Inferior parietal cortex (tissue), 1 donor: ENCODE measurements around the gene HGFAC.
"Not testable (repeated sequence)": the region's sequence is repeated elsewhere in the genome, so short reads cannot be mapped to it uniquely, and the experiment has no call there.

ENCODE experiments used
- DNase-seq: peaks from one replicate; pipeline ENCODE4 v3.0.0-alpha.2; 2016; ENCODE audit errors: extremely low spot score

HGFAC gene

DNA sequence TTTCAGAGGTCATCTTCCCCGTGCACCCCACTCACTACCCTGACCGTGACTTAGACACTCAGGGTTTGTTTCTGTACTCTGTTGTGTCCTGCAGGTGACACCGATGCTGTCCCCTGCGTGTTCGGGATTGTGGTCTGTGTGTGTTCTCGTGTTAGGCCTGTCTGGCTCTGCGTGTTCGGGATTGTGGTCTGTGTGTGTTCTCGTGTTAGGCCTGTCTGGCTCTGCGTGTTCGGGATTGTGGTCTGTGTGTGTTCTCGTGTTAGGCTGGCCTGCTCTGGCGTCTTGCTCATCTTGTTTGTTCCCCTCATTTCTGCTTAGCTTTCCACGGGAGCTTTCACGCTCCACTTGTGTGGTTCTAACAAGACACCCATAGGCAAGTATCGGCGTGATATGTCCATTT, 30.6 kb upstream of the HGFAC start:
- DNase-seq = not testable (repeated sequence)

DNA sequence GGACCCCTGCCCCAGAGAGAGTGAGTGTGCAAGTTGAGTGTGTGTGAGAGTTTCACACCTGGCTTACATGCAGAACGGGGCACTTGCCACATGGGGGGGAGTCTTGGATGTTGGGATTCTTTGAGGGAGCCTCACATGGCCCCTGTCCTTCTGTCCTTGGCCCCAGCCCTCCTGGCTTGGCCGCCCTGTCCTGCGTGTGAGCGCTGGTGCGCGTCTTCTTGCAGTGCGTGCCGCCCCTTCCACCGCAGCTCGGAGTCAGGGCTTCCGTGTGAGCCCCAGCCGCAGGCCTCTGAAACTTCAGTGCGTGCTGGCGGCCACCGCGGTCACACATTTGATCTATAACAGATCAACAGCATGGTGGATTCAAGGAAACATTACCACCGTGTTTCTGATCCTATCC, 30.1 kb upstream of the HGFAC start:
- no peak for DNase-seq

DNA sequence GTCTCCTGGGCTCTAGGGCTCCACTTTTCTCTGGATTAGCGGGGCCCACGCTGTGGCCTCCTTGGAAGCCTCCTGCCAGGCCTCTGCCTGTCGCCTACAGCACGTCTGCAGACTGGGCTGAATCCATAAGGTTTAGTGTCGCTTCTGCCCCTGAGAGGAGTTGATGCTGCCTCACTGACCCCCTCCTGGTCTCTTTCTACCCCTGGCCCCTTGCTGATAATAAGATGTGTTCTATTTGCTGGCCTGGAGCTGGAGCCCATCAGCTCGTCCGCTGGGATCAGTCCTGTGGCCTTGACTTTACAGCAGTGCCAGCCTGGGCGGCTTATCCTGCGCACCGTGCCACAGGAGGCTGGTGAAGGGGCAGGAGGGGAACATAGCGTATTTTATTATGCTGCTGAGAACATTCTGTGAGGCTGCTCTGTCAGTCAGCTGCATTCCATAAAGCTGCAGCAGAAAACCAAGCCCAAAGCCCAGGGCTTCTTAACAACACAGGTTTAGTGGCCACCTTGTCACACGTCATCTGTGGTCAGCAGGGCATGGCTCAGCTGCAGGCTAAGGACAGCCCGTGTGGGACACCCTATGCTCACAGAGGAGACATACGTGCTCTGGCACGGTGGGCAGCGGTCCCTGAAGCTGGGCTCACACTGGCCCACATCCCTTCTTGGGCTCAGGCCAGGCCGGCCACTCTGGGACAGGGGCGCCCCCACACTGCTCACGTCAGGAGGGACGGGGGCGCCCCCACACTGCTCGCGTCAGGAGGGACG, 29.3 kb upstream of the HGFAC start:
- no peak for DNase-seq

DNA sequence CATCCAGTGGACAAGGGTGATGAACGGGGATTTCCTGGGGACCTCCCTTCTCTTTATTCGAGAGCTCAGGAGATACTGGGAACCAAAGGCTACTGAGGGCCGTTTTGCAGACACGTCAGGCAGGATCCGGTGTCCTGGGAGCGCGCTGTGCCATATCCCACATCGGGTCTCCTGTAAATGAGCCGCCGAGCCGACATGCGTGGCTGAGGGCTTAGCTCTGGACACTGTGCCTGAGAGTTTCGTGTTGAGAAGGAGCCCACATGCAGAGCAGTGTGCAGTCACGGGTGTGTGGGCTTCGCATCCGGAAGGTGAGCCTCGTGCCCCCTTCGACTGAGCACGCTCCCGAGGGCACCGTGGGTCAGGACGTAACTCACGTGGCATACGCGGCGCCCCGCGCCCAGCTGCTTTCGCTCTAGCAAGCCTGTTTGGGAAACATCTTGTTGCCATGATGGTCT, 28.5 kb upstream of the HGFAC start:
- DNase-seq = no peak

DNA sequence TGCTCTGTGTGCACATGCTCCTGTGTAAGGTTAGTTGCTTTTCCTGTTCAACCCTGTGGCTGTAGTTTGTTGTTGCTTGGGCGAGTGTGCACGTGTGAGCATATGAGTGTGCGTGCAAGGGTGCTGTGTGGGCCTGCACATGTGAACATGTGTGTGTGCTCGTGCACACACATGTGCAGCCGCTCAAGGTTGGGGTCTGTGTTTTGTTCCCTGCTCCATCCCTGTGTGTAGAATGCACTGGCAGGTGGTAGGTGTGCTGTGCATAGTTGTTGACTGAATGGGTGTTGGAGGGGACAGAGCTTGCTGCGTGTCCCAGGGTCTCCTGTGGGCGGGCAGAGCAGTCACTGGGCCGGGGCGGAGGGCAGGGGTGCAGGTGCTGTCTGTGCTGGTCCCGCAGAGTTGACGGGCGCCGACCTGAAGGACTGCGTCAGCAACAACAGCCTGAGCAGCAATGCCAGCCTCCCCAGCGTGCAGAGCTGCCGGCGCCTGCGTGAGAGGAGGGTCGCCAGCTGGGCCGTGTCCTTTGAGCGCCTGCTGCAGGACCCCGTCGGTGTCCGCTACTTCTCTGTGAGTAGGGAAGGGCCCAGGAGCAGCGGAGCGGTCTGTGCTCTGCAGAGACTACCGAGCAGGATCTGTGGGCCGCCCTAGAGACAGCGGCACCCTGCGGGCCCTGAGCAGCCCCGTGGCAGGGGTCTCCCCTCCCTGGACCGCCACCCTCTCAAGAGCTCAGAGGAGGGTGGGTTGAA, 27.9 kb upstream of the HGFAC start:
- no peak for DNase-seq

DNA sequence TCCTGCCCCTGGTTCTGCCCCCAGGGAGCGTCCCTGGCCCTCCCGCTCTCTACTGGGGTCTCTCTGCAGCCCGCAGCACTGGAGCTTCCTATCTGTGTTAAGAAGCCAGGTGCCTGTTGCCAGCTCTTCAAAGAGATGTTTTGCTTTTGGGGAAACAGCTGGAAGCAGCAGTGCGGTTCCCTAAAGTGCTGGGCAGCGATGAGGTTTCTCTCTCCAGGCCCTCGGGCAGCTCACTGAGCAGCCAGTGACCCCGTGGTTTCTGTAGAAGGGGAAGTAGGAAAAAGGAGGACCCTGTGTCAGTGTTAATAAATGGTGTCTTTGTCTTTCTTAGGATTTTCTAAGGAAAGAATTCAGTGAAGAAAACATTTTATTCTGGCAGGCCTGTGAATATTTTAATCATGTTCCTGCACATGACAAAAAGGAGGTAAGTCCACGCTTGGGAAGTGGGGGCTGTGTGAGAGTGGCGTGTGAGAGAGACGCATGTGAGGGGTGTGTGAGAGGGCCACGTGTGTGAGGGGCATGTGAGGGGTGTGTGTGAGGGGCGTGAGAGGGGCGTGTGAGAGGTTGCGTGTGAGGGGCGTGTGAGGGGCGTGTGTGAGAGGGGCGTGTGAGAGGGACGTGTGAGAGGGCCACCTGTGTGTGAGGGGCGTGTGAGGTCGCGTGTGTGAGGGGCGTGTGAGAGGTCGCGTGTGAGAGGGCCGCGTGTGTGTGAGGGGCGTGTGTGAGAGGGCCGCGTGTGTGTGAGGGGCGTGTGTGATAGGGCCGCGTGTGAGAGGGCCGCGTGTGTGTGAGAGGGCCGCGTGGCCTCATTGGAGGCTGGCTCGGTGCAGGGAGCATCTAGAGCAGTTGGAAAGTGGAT, 27.1 kb upstream of the HGFAC start:
- DNase-seq = no peak

DNA sequence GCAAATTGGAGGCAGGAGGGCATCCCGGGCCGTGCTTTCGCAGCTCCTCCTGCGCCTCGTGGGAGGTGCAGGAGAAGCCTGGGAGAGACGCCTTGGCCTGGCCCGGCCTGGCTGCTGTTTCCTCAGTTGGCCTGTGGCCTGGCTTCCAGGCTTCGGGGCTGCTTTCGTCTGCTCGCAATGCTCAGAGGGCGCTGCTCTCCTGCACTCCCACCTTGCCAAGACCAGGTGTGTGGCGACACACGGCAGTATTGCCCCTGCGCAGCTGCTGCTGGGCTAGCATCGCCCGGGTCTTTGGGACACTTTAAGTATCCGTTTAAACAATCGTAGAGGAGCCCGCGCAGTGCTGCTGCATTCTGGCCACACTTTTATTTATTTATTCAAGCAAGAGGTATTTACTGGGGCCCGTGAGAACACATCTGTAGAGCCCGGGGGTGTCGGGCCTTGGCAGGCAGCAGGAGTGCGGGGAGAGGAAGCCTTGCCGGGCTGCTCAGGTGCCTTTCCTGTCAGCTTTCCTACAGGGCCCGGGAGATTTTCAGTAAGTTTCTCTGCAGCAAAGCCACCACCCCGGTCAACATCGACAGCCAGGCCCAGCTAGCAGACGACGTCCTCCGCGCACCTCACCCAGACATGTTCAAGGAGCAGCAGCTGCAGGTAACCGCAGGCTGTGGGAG, 26.2 kb upstream of the HGFAC start:
- no peak for DNase-seq

DNA sequence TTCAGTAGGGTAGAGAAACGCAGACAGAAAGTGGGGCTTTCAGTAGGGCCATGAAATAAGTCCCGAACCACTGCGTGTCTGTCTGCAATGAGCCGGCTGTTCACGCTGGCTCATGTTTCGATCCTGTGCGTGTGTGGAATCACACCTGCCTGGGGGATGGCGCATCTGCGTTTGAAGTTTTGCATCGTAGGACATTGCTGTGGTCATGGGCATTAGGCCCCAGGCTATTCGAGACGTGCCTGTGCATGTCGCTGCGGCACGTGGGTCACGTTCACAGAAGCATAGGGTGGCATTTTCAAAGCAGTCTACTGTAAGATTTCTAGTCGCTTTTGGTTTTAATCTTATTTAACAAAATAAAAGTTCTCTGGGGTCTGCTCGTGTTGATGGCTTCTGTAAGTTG, 25.5 kb upstream of the HGFAC start:
- DNase-seq = no peak

DNA sequence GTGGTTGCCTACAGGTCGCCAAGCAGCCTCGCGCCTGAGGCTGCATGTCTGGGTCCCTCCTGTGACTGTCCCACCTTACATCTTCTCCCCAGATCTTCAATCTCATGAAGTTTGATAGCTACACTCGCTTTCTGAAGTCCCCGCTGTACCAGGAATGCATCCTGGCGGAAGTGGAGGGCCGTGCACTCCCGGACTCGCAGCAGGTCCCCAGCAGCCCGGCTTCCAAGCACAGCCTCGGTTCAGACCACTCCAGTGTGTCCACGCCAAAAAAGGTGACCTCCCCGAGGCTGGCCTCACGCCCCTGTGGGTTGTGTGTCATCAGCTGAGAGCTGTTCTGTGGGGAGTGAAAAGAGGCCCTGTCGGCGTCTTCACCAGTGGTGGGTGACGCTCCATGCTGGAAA, 24.9 kb upstream of the HGFAC start:
- no peak for DNase-seq

DNA sequence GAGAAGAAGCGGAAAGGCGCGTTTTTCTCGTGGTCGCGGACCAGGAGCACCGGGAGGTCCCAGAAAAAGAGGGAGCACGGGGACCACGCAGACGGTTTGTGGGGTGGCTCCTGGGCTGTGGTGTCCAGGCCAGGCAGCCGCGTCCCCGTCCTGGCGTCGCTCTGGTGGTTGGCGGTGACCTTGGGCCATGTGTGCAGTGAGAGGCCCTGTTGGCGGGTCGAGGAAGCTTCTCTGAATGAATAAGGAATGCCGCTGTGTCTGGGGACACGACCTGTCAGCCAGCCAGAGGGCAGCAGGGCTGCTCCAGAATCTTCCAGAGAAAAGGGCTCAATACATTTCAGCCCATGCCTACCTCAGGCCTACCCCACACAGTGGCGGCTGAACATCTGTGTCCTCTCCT, 24.3 kb upstream of the HGFAC start:
- DNase-seq = no peak

DNA sequence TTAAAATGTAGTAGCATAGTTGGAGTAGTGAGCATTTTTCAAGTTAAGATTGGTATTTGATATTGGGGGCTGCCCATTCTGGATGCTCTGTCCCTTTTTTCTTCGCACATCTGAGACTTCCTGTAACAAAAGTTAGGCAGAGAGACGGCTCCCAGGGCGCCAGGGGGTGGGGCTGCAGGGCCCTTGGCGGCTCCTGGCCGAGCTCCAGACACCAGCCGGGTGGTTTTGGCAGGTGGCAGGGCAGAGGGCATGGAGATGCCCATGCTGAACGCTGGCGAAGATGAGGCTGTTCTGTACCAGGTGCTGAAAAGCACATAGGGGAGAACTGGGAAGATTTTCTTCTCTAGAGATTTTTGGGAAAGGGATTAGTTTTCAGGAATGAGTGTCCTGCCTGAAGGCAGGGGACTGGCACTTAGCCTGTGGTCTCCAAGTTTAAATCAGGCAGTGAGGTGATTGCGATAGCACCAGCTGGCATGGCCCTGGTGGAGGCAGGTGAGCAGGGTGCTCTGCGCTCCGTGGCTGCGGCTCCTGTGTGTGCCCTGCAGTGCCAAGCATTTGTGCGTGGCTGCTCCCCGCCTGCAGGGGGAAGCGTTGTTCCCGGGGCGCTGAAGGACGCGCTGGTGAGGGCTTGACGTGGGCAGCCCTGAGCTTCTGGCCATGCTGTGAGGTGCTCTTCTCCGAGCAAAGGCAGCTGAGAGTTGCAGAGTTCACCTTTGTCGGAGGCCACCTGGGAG, 23.6 kb upstream of the HGFAC start:
- DNase-seq = no peak

DNA sequence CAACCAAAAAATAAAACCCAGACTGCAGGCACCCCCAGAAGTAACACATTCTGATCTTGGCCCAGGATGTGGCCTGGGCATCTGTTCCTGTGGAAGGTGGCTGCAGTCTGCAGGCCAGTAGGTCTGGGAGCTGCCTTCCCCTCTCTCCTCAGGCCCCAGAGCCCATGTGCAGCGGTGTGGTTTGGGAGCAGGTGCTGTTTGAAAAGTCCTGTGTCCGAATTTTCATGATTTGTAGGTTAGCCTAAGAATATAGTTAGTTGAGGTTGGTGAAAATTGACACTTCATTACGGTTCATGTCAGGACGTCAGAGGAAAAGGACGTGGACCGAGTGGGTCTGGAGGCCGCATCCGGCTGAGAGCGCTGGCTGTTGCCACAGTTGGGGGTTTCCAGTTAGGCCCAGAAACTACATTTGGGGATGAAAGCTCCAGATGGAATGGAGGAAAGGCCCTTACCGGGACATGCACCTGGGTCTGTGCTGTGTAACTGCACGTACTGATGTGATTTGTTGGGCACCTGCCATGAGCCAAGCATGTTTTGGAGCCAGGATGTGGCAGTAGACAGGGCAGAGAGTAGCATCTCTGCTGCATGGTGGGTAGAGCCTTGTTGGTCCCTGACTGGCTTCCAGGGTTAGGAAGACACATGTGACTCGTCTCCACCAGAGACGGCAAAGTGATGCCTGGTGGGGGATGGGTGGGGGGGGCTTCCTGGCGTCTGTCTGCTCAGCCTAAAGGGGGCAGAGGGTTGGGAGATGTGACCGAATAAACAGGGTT, 21.7 kb upstream of the HGFAC start:
- no peak for DNase-seq

DNA sequence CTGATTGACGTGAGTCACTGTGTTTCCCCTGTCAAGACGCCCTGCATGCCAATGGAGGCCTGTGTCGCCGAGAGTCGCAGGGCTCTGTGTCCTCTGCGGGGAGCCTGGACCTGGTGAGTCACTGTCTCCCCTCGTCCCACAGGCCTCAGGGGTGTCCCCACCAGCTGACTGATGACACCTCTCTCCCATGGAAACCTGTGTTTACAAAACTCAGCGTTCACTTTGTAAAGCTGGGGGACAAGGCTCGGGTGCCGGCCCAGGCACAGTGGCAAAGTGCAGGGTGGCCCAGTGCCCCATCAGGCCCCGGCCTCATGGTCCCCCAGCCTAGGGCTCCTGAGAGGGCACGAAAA, 21.2 kb upstream of the HGFAC start:
- no peak for DNase-seq

DNA sequence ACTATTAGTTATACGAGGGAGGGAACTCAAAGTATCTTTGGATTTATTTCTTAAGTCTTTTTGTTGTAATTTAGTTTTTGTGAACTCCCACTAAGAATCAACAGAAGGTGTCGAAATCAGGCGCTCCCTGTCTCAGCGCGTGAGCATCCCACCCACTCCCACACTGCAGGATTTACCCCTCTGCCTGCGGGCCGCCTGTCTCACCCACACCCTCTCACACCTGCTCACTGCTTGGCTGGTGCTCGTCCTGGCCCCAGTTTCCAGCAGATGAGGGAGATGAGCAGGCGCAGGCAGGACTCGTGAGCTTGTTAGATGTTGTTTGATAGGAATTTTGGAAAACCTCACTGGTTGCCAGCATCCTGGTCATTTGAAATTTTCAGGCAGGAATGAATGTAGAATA, 20.8 kb upstream of the HGFAC start:
- no peak for DNase-seq

DNA sequence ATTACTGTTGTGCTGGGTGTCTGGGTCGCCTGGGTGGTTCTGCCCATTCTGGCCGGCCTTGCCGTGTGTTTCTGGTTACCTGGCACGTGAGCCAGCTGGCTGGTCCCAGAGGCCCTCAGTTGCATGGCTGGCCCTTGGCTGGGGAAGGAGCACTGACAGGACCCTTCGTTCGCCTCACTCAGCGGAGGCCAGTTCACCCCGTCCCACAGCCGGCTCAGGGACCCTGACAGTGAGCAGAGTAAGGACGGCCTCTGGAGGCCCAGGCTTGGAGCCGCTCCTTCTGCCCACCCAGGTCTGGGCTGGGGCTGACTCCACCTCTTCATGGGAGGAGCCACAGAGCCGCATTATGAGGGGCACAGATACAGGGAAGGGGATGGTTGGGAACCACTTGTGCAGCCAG, 20.3 kb upstream of the HGFAC start:
- no peak for DNase-seq

DNA sequence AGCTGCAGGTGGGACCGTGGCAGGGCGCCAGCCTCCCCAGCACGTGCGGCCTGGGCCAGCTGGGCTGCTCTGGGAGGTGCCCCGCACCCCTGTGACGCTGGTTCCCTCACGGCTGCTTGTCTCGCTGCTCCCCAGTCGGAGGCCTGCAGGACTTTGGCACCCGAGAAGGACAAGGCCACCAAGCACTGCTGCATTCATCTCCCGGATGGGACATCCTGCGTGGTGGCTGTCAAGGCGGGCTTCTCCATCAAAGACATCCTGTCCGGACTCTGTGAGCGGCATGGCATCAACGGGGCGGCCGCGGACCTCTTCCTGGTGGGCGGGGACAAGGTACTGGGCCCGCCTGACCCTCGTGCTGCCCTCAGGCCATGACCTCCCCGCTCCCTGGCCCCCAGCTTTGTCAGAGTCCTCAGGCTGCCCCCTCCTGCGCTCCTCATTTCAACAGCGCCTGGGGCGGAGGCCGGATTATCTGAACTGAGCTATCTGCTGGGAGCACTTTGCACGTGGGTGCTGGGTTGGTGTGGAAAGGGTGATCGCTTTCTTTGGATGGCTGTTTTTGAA, 19.4 kb upstream of the HGFAC start:
- DNase-seq = no peak

DNA sequence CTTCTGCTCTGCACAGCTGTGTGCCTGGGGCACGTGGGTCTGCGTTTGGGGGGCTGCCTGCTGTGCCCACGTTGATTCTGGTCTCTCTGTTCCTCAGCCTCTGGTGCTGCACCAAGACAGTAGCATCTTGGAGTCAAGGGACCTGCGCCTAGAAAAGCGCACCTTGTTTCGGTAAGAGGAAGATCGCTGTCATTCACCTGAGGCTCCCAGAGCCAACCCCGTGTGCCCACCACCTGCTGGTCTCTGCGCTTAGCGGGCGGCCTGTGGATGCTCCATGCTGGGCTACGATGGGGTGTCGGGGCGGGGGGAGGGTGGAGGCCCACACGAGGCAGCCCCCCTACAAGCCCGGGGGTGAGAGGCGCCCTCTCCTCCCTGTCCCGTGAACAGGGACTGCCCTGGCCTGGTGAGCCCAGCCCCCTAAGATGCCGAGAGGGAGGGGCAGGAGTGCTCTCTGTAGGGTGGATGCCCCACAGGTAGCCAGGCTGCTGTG, 18.9 kb upstream of the HGFAC start:
- no peak for DNase-seq

DNA sequence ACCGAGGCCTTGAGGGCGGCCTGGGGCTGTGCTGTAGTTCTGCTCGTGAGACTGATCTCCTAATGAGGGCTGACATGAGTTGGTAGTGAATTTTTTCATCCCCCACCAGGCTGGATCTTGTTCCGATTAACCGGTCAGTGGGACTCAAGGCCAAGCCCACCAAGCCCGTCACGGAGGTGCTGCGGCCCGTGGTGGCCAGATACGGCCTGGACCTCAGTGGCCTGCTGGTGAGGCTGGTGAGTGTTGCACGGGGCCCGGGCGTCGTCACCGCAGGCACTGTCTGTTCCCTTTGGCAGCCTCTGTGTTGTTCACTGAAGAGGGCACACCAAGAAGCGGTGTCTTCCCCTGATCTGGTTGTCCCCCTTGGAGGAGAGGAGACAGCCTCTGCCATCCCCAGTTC, 18.4 kb upstream of the HGFAC start:
- no peak for DNase-seq

DNA sequence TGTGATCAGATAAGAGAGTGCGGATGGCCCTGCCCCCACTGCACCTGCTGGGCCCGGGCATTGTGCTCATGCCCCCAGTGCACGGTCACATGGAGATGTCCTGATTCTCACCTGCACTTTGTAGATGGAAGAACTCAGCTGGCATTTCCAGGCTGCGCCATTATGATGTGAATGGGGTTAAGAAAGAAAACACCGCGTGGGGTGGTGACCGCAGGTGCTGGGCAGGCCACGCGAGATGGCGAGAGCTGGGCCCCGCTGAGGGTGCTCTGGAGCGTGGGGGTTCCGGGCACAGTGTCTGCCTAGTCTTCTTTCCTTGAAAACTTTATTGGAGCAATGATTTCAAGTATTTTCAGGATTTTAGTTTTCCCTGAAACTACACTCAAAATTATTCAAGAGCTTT, 17.8 kb upstream of the HGFAC start:
- DNase-seq = no peak

DNA sequence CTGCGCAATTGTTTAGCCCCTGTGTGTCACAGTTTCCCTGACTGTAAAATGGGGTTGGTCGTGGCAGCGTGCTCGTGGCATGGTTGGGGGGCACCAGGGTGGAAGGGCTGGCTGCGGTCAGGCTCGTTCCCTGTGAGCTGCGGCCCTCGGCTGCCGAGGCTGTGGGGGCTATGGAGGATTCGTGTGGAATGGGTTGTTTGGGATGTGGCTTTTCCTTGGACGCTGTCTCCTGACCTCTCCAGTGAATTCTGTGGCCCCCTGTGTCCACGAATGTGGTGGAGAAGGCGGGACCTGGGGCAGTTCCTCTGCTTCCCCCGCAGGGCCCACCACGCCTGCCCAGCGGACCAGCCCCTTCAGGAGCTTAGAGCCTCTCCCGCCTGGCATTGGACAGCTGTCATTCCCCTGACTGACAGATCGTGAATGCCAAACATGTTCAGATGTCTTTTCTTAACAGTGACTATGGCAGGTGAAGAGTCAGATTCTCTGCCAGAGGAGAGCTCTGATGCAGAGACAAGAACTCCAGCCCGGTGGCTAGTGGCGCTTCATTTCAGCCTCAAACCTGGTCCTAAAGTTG, 17.2 kb upstream of the HGFAC start:
- no peak for DNase-seq
